Fibroblast of peridontal ligament (primary cell): ENCODE data around the gene BLVRB.
"Not testable (repeated sequence)": the region's sequence is repeated elsewhere in the genome, so short reads cannot be mapped to it uniquely, and the experiment has no call there.

ENCODE experiments used
- DNase-seq: peaks from one replicate; pipeline ENCODE4 v3.0.0-alpha.2; 2010; ENCODE audit errors: extremely low read depth

BLVRB gene

GRCh38 chr19:40450664-40451063, 14.9 kb downstream of the BLVRB start:
- no peak for DNase-seq

- no peak for DNase-seq
Measured at GRCh38 chr19:40449506-40449905, 16.0 kb downstream of the BLVRB start.

GRCh38 chr19:40446263-40446784, 19.2 kb downstream of the BLVRB start:
- DNase-seq, result no peak

- DNase-seq, result no peak
Measured at GRCh38 chr19:40445780-40446262, 19.7 kb downstream of the BLVRB start.

GRCh38 chr19:40444825-40445312, 20.7 kb downstream of the BLVRB start:
- DNase-seq, result no peak

- DNase-seq, result peak; percentile 89
Measured at GRCh38 chr19:40444000-40444824, 21.3 kb downstream of the BLVRB start, which contains the start of gene SERTAD3. SERTAD3 (minus strand) TSS chr19:40444335; CDS start chr19:40442080, 2,255 bp downstream.

GRCh38 chr19:40443131-40443999, 22.2 kb downstream of the BLVRB start:
- DNase-seq, result peak; percentile 98

- no peak for DNase-seq
Measured at GRCh38 chr19:40442328-40443130, 23.0 kb downstream of the BLVRB start.

GRCh38 chr19:40441719-40442253, 23.8 kb downstream of the BLVRB start:
- no peak for DNase-seq

GRCh38 chr19:40438284-40438683, 27.3 kb downstream of the BLVRB start:
- no peak for DNase-seq

- peak; percentile 89 for DNase-seq
Measured at GRCh38 chr19:40433391-40434216, 31.9 kb downstream of the BLVRB start.

- DNase-seq, result not testable (repeated sequence)
Measured at GRCh38 chr19:40432760-40433159, 32.8 kb downstream of the BLVRB start.

- DNase-seq, result no peak
Measured at GRCh38 chr19:40431698-40432097, 33.8 kb downstream of the BLVRB start.

GRCh38 chr19:40430242-40430641, 35.3 kb downstream of the BLVRB start:
- not testable (repeated sequence) for DNase-seq

- not testable (repeated sequence) for DNase-seq
Measured at GRCh38 chr19:40428197-40428596, 37.3 kb downstream of the BLVRB start.

GRCh38 chr19:40425450-40426287, 39.9 kb downstream of the BLVRB start, which contains the start of gene SERTAD1:
SERTAD1 (minus strand) TSS chr19:40425992; CDS start chr19:40423546, 2,446 bp downstream.
- DNase-seq, result peak; percentile 98

- no peak for DNase-seq
Measured at GRCh38 chr19:40424637-40425449, 40.7 kb downstream of the BLVRB start.

GRCh38 chr19:40423938-40424337, 41.6 kb downstream of the BLVRB start:
- DNase-seq, result no peak
